HepG2 (cell line): ENCODE data around the gene CARHSP1. TPM values are rescaled to one million over a fixed set of nuclear protein-coding genes. Genes with fewer than 3 reads are reported as not detected.

Experiments used
- DNMT3B ChIP-seq: conservative IDR thresholded peaks from 2 replicates; pipeline ENCODE4 v1.6.1; 2016; ENCODE audit warnings: missing biosample characterization, control low read depth
- ERF ChIP-seq: IDR thresholded peaks from 2 replicates; pipeline ENCODE4 v1.6.1; 2018; ENCODE audit warnings: missing biosample characterization, missing genetic modification reagents
- GABPB1 ChIP-seq: IDR thresholded peaks from 2 replicates; pipeline ENCODE4 v1.6.1; 2016; ENCODE audit warnings: mild to moderate bottlenecking, missing genetic modification reagents, moderate library complexity, missing compliant biosample characterization
- HDAC1 ChIP-seq: sonication (generic); formaldehyde crosslinking; IDR thresholded peaks from 2 replicates; pipeline ENCODE4 v1.5.1; 2020; ENCODE audit warnings: mild to moderate bottlenecking, missing genetic modification reagents
- KLF9 ChIP-seq: IDR thresholded peaks from 2 replicates; pipeline ENCODE4 v1.6.1; 2016; ENCODE audit warnings: low read depth
- MZF1 ChIP-seq: sonication (generic); formaldehyde crosslinking; IDR thresholded peaks from 2 replicates; pipeline ENCODE4 v1.8.1; 2023; ENCODE audit warnings: mild to moderate bottlenecking, missing genetic modification reagents, borderline replicate concordance
- NFKB2 ChIP-seq: sonication (generic); formaldehyde crosslinking; IDR thresholded peaks from 2 replicates; pipeline ENCODE4 v1.4.0; 2020; ENCODE audit warnings: missing genetic modification reagents, borderline replicate concordance
- NR1H2 ChIP-seq: sonication (generic); formaldehyde crosslinking; IDR thresholded peaks from 2 replicates; pipeline ENCODE4 v1.8.1; 2022; ENCODE audit warnings: low read depth, missing genetic modification reagents, borderline replicate concordance
- RARA ChIP-seq: IDR thresholded peaks from 2 replicates; pipeline ENCODE4 v1.6.1; 2016; ENCODE audit warnings: missing genetic modification reagents, missing compliant biosample characterization
- RORA ChIP-seq: sonication (generic); formaldehyde crosslinking; IDR thresholded peaks from 2 replicates; pipeline ENCODE4 v1.5.0; 2020; ENCODE audit warnings: mild to moderate bottlenecking, missing genetic modification reagents, moderate library complexity
- YY1 ChIP-seq: IDR thresholded peaks from 2 replicates; pipeline ENCODE4 v1.6.1; 2011; ENCODE audit warnings: low read length, low read depth, moderate library complexity, mild to moderate bottlenecking; ENCODE audit not compliant: insufficient read depth, insufficient replicate concordance
- ZFP91 ChIP-seq: sonication (generic); formaldehyde crosslinking; IDR thresholded peaks from 2 replicates; pipeline ENCODE4 v1.9.0; 2022; ENCODE audit warnings: missing genetic modification reagents, mild to moderate bottlenecking, borderline replicate concordance
- ZKSCAN1 ChIP-seq: fragments of 150-350 bp; IDR thresholded peaks from 2 replicates; pipeline ENCODE4 v1.6.1; 2014; ENCODE audit warnings: low read length
- ZNF235 ChIP-seq: sonication (generic); formaldehyde crosslinking; IDR thresholded peaks from 2 replicates; pipeline ENCODE4 v1.8.1; 2023; ENCODE audit warnings: mild to moderate bottlenecking, missing genetic modification reagents, borderline replicate concordance
- ZNF253 ChIP-seq: sonication (generic); formaldehyde crosslinking; IDR thresholded peaks from 2 replicates; pipeline ENCODE4 v1.8.0; 2022; ENCODE audit warnings: mild to moderate bottlenecking, missing genetic modification reagents, borderline replicate concordance
- ZNF432 ChIP-seq: sonication (generic); formaldehyde crosslinking; IDR thresholded peaks from 2 replicates; pipeline ENCODE4 v1.5.0; 2020; ENCODE audit warnings: missing genetic modification reagents, mild to moderate bottlenecking, borderline replicate concordance
- ZNF556 ChIP-seq: sonication (generic); formaldehyde crosslinking; IDR thresholded peaks from 2 replicates; pipeline ENCODE4 v1.4.0; 2020; ENCODE audit warnings: mild to moderate bottlenecking, missing genetic modification reagents, borderline replicate concordance
- ZSCAN30 ChIP-seq: sonication (generic); formaldehyde crosslinking; IDR thresholded peaks from 2 replicates; pipeline ENCODE4 v1.5.0; 2020; ENCODE audit warnings: mild to moderate bottlenecking, missing genetic modification reagents
- ZSCAN5A ChIP-seq: sonication (generic); formaldehyde crosslinking; IDR thresholded peaks from 2 replicates; pipeline ENCODE4 v1.8.0; 2022; ENCODE audit warnings: mild to moderate bottlenecking, missing genetic modification reagents, borderline replicate concordance
- polyA plus RNA-seq, 8 experiments: library from polyadenylated mRNA; depleted of rRNA in 3 of 8; stranded (reverse) in 7 of 8; unstranded in 1 of 8; fragments of >200 nt; fragmentation: Illumina TruSeq in 4 of 8; extraction: Trizol in 4 of 8; gene quantifications; 2 replicates each; pipeline versions ENCODE4 v1.2.1 to v1.2.3, GENCODE V29; 2011 to 2016; ENCODE audit warnings: low read depth in 4 of 8, missing spikeins in 1 of 8, mixed read lengths in 1 of 8; ENCODE audit not compliant: insufficient read depth in 1 of 8
- total RNA-seq, 5 experiments: library from RNA; depleted of rRNA; stranded (reverse); fragments of >200 nt; fragmentation: Illumina TruSeq; extraction: Trizol; gene quantifications; 2 replicates each; pipeline ENCODE4 v1.2.3, GENCODE V29; 2016; ENCODE audit warnings: low read depth in 1 of 5
- TF ChIP-seq, protein P1 (sequence below): sonication (generic); formaldehyde crosslinking; IDR thresholded peaks from 2 replicates; pipeline ENCODE4 v1.5.1; 2020; ENCODE audit warnings: missing genetic modification reagents, mild to moderate bottlenecking, borderline replicate concordance
- TF ChIP-seq, protein P2 (sequence below): sonication (generic); formaldehyde crosslinking; IDR thresholded peaks from 2 replicates; pipeline ENCODE4 v1.4.0; 2020; ENCODE audit warnings: missing genetic modification reagents

The CARHSP1 gene
- total and polyA plus RNA-seq, 2 of the 13 experiments (the other 11 are each of a cell fraction or from before 2014, with no cell fraction given): 173 to 345 TPM

GRCh38 chr16:8850279-8850885 lies 18.4 kb downstream of the CARHSP1 start (continued):
- TF ChIP-seq, protein P1, sequence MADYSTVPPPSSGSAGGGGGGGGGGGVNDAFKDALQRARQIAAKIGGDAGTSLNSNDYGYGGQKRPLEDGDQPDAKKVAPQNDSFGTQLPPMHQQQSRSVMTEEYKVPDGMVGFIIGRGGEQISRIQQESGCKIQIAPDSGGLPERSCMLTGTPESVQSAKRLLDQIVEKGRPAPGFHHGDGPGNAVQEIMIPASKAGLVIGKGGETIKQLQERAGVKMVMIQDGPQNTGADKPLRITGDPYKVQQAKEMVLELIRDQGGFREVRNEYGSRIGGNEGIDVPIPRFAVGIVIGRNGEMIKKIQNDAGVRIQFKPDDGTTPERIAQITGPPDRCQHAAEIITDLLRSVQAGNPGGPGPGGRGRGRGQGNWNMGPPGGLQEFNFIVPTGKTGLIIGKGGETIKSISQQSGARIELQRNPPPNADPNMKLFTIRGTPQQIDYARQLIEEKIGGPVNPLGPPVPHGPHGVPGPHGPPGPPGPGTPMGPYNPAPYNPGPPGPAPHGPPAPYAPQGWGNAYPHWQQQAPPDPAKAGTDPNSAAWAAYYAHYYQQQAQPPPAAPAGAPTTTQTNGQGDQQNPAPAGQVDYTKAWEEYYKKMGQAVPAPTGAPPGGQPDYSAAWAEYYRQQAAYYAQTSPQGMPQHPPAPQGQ (CRISPR knock-in tag): peak; percentile 99; the same call in 1 of the 2 replicates
- TF ChIP-seq ZNF432 (CRISPR knock-in tag) (no peak), NFKB2 (CRISPR knock-in tag) (no peak), ERF (CRISPR knock-in tag) (peak; percentile 97), YY1 (no peak), MZF1 (CRISPR knock-in tag) (no peak), NR1H2 (CRISPR knock-in tag) (no peak), ZSCAN5A (CRISPR knock-in tag) (0 out of 2 replicates have a peak, but pooled peaks have one; percentile 85), ZNF235 (CRISPR knock-in tag) (no peak), KLF9 (CRISPR knock-in tag) (peak; percentile 64; the same call in 1 of the 2 replicates), ZNF253 (CRISPR knock-in tag) (0 out of 2 replicates have a peak, but pooled peaks have one; percentile 28), ZSCAN30 (CRISPR knock-in tag) (0 out of 2 replicates have a peak, but pooled peaks have one; percentile 37), RORA (CRISPR knock-in tag) (no peak), HDAC1 (CRISPR knock-in tag) (peak; percentile 82), DNMT3B (CRISPR knock-in tag) (no peak), GABPB1 (CRISPR knock-in tag) (peak; percentile 69), ZNF556 (CRISPR knock-in tag) (peak; percentile 88; the same call in 1 of the 2 replicates), RARA (peak; percentile 100), ZKSCAN1 (no peak; the same call in none of the 2 replicates), ZFP91 (CRISPR knock-in tag) (peak; percentile 87)
- TF ChIP-seq, protein P2, sequence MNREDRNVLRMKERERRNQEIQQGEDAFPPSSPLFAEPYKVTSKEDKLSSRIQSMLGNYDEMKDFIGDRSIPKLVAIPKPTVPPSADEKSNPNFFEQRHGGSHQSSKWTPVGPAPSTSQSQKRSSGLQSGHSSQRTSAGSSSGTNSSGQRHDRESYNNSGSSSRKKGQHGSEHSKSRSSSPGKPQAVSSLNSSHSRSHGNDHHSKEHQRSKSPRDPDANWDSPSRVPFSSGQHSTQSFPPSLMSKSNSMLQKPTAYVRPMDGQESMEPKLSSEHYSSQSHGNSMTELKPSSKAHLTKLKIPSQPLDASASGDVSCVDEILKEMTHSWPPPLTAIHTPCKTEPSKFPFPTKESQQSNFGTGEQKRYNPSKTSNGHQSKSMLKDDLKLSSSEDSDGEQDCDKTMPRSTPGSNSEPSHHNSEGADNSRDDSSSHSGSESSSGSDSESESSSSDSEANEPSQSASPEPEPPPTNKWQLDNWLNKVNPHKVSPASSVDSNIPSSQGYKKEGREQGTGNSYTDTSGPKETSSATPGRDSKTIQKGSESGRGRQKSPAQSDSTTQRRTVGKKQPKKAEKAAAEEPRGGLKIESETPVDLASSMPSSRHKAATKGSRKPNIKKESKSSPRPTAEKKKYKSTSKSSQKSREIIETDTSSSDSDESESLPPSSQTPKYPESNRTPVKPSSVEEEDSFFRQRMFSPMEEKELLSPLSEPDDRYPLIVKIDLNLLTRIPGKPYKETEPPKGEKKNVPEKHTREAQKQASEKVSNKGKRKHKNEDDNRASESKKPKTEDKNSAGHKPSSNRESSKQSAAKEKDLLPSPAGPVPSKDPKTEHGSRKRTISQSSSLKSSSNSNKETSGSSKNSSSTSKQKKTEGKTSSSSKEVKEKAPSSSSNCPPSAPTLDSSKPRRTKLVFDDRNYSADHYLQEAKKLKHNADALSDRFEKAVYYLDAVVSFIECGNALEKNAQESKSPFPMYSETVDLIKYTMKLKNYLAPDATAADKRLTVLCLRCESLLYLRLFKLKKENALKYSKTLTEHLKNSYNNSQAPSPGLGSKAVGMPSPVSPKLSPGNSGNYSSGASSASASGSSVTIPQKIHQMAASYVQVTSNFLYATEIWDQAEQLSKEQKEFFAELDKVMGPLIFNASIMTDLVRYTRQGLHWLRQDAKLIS (CRISPR knock-in tag): 0 out of 2 replicates have a peak, but pooled peaks have one; percentile 34
